Upper lobe of left lung (tissue), 6 donors: ENCODE results near the gene GLYATL3. TPM values are rescaled to one million over a fixed set of nuclear protein-coding genes. Genes with fewer than 3 reads are reported as not detected.

Source experiments
- ATAC-seq, 2 donors: fragments of 200-7000 bp; cut with Tn5 transposase; one replicate each; pipeline ENCODE4 v1.9.1; 2022; ENCODE audit warnings: mild to moderate bottlenecking in 2 of 2, moderate library complexity in 2 of 2; ENCODE audit not compliant: low FRiP score in 2 of 2
- DNase-seq, 2 donors: peaks; one replicate each; pipeline ENCODE4 v3.0.0-alpha.2; 2019 to 2020
- H3K27ac ChIP-seq, 4 donors: fragments of 200-600 bp; sonication (generic); one replicate each; pipeline ENCODE4 v1.5.1; 2016 to 2019
- H3K27me3 ChIP-seq, 4 donors: fragments of 200-600 bp; sonication (generic); one replicate each; pipeline ENCODE4 v1.5.1; 2017 to 2019
- H3K36me3 ChIP-seq, 4 donors: fragments of 200-600 bp; sonication (generic); one replicate each; pipeline ENCODE4 v1.5.1; 2016 to 2019
- H3K4me1 ChIP-seq, 4 donors: fragments of 200-600 bp; sonication (generic); one replicate each; pipeline ENCODE4 v1.5.1; 2018 to 2019
- H3K4me3 ChIP-seq, 4 donors: fragments of 200-600 bp; sonication (generic); one replicate each; pipeline ENCODE4 v1.5.1; 2017 to 2019; ENCODE audit warnings: mild to moderate bottlenecking in 2 of 4, moderate library complexity in 1 of 4
- H3K9me3 ChIP-seq, 4 donors: fragments of 200-600 bp; sonication (generic); one replicate each; pipeline ENCODE4 v1.5.1; 2018 to 2019
- CTCF ChIP-seq, 6 experiments: fragments of 450-650 bp in 4 of 6; fragments of 200-600 bp in 2 of 6; sonication (generic) in 2 of 6; IDR thresholded peaks; one replicate each; pipeline ENCODE4 v1.5.1; 2016 to 2019; ENCODE audit warnings: antibody characterized with exemption in 6 of 6
- EP300 ChIP-seq, 4 donors: sonication (generic); formaldehyde crosslinking; IDR thresholded peaks; one replicate each; pipeline ENCODE4 v1.5.1; 2017; ENCODE audit warnings: antibody characterized with exemption in 4 of 4, control low read depth in 2 of 4
- POLR2A ChIP-seq, 4 donors: fragments of 450-650 bp; IDR thresholded peaks; one replicate each; pipeline ENCODE4 v1.5.1; 2016 to 2017; ENCODE audit warnings: antibody characterized with exemption in 4 of 4, mild to moderate bottlenecking in 2 of 4
- POLR2AphosphoS5 ChIP-seq, 2 donors: sonication (generic); formaldehyde crosslinking; IDR thresholded peaks; one replicate each; pipeline ENCODE4 v1.5.1; 2017; ENCODE audit warnings: antibody characterized with exemption in 2 of 2
- WGBS, 2 donors: methylation state at CpG; one replicate each; pipeline ENCODE4 v1.1.5; 2017 to 2018; 5-methylcytosine and 5-hydroxymethylcytosine counted together
- total RNA-seq, 6 donors: library from RNA; depleted of rRNA in 4 of 6; stranded (reverse); fragments of >200 nt in 4 of 6; gene quantifications; one replicate each; pipeline versions ENCODE4 v1.1.0 to v1.2.1, GENCODE V29; 2016 to 2021
- donor health status: DM: no; HTN: no; CAD: no; lungs with moderate emphysema.
- donor health status: DM: no; HTN: yes; CAD: no; lungs with severe emphysema.

GLYATL3 gene
- total RNA-seq, 6 donors from 2014 or later: not detected

DNA sequence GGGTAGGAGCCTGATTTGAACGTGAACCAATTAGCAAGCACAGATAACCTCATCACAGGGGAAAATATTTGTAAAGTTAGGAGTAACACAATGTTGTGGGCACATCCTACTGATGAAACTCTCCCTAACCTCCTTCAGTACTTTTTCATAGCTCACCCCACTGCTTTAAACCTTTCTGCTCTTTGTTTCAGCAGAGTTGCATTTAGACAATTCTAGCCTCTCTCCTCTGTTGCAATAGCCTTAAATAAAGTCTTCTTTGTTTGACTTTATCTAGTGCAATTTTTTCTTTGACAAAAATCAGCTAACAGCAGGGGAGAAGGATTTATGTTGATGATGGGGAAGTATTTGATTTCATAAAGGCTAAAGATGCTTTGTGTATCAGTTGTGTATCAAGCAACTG lies 64.8 kb downstream of the GLYATL3 start:
- no peaks in the 10 kb centered on the region for H3K4me1 ChIP-seq
- TF ChIP-seq POLR2A (IDR thresholded peaks at IDR 0.05) (no peak), EP300 (IDR thresholded peaks at IDR 0.05) (no peak), POLR2AphosphoS5 (IDR thresholded peaks at IDR 0.05) (no peak), CTCF (IDR thresholded peaks at IDR 0.05) (no peak)
- ATAC-seq: no peak

GRCh38 chr6:49565261-49565660 lies 65.5 kb downstream of the GLYATL3 start:
- no peaks in the 10 kb centered on the region for H3K9me3 ChIP-seq
- WGBS, 2 donors: 30 to 47% methylated on average over 2 of the region's 2 CpGs

More for the DNA sequence above, 64.8 kb downstream of the GLYATL3 start:
- H3K36me3 ChIP-seq: no peaks in the 10 kb centered on the region
- DNase-seq: no peak
- no peak overlapping the region for H3K4me3 ChIP-seq
- H3K27me3 ChIP-seq: no peaks in the 10 kb centered on the region
- no peak overlapping the region for H3K27ac ChIP-seq
- H3K9me3 ChIP-seq: no peaks in the 10 kb centered on the region
- 80 to 88% methylated on average over 1 of the region's 1 CpG for WGBS, 2 donors

DNA sequence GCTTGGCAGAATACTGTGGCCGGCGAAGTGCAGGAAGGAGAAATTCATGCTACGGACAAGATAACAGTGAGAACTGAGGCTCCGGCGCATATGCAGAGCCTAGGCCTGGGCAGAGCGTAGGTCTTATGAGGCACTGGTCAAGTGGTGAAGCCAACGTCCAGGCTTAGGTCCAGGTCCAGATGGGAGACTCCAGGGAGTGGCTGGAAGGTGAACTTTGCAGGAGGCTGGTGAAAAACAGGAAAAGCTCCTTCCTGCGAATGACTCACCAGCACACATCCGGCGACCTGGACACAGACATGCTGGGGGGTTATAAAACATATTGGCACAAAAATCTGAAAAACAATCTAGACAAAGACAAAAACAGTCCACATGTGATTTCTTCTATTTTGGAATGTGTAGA lies 66.1 kb downstream of the GLYATL3 start:
- Histone ChIP-seq H3K27ac (no peak overlapping the region), H3K36me3 (no peaks in the 10 kb centered on the region), H3K27me3 (no peaks in the 10 kb centered on the region), H3K9me3 (no peaks in the 10 kb centered on the region), H3K4me1 (peaks cover 0 to 4% (median 0%) of the 10 kb centered on the region in 4 donors), H3K4me3 (no peak overlapping the region)
- no peak for ATAC-seq
- DNase-seq: no peak
- WGBS, 2 donors: 69 to 72% methylated on average over 10 of the region's 10 CpGs
- TF ChIP-seq CTCF (IDR thresholded peaks at IDR 0.05): no peak
- TF ChIP-seq EP300 (IDR thresholded peaks at IDR 0.05): no peak

More at GRCh38 chr6:49565261-49565660, 65.5 kb downstream of the GLYATL3 start:
- Histone ChIP-seq H3K36me3 (no peaks in the 10 kb centered on the region), H3K27me3 (no peaks in the 10 kb centered on the region), H3K4me1 (no peaks in the 10 kb centered on the region), H3K27ac (no peak overlapping the region), H3K4me3 (no peak overlapping the region)
- TF ChIP-seq CTCF (IDR thresholded peaks at IDR 0.05) (no peak), POLR2AphosphoS5 (IDR thresholded peaks at IDR 0.05) (no peak), EP300 (IDR thresholded peaks at IDR 0.05) (no peak), POLR2A (IDR thresholded peaks at IDR 0.05) (no peak)
- ATAC-seq: no peak
- DNase-seq: no peak

GRCh38 chr6:49570474-49571079 lies 70.9 kb downstream of the GLYATL3 start:
- H3K4me1 ChIP-seq: peaks cover 0 to 6% (median 0%) of the 10 kb centered on the region in 4 donors
- no peak overlapping the region for H3K4me3 ChIP-seq
- no peaks in the 10 kb centered on the region for H3K27me3 ChIP-seq
- WGBS, 2 donors: 35 to 39% methylated on average over 6 of the region's 6 CpGs
- ATAC-seq (peak in 1 of 2 donors; percentile 43), DNase-seq (no peak)
- no peaks in the 10 kb centered on the region for H3K36me3 ChIP-seq
- TF ChIP-seq POLR2A (IDR thresholded peaks at IDR 0.05) (no peak), CTCF (IDR thresholded peaks at IDR 0.05) (peak in 3 of 6 experiments; percentile 27 to 32 (median 27))
- H3K9me3 ChIP-seq: no peaks in the 10 kb centered on the region
- H3K27ac ChIP-seq: no peak overlapping the region

DNA sequence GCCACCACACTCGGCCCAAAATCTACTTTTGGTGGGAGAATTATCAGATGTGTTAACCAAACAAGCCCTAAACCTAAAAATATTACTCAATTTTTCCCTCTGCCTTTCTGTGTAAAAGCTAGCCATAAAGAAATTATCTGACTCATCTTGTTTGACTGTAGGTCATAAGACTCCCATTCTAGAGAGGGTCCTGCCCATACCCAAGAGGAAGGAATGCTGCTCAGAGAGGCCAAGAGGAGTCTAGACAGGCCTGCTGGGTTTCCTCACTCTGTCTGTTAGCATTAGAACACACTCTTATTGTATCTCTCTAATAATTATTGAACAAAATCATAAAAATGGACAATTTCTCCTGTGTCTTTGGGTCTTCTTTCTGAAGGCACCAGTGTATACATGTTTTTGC lies 76.9 kb downstream of the GLYATL3 start:
- no peaks in the 10 kb centered on the region for H3K36me3 ChIP-seq
- DNase-seq (no peak), ATAC-seq (no peak)
- H3K9me3 ChIP-seq: no peaks in the 10 kb centered on the region
- TF ChIP-seq EP300 (IDR thresholded peaks at IDR 0.05): no peak
- TF ChIP-seq POLR2AphosphoS5 (IDR thresholded peaks at IDR 0.05): no peak
- TF ChIP-seq CTCF (IDR thresholded peaks at IDR 0.05): no peak
- TF ChIP-seq POLR2A (IDR thresholded peaks at IDR 0.05): no peak
- 90 to 92% methylated on average over 1 of the region's 1 CpG for WGBS, 2 donors
- H3K27ac ChIP-seq: no peak overlapping the region
- H3K4me3 ChIP-seq: no peak overlapping the region
- H3K27me3 ChIP-seq: no peaks in the 10 kb centered on the region
- no peaks in the 10 kb centered on the region for H3K4me1 ChIP-seq
